Measurements from ENCODE around the gene ARVCF. TPM values are rescaled to one million over a fixed set of nuclear protein-coding genes. Genes with fewer than 3 reads are reported as not detected.

Gene ARVCF
- total RNA-seq, 1 donor from 2014 or later: 74.5 TPM

DNA sequence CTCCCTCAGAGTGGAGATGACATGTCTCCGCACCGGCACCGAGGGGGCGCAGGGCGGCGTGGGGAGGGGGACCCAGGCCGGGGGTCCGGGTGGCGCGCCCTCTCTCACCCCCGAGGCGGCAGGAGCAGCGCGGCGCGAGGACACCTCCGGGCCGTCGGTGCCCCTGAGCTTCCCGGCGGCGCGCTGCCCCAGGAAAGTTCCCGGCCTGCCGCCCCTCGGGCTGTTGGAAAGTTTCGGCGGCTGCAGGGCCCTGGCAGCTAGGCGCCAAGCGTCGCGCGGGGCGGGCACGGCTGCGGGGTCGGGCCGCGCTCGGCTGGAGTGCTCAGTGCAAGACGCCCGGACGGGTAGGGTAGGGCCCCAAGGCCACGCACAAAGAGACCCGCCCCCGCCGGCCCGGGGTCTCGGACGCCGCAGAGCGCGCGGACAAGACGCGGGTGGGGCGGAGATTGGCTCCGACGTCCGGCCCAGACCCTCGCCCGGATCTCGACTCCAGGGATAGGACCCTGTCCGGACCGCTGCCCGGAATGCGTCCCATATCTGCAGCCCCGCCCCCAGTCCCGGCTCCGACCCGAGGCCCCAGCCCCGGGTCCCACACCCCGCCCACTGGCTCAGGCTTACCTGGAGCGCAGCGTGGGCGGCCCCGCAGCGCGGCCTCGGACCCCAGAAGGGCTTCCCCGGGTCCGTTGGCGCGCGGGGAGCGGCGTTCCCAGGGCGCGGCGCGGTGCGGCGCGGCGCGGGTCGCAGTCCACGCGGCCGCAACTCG is 471 bp downstream of the ARVCF start:
- DNase-seq (ENCODE audit: low read depth): no peak

DNA sequence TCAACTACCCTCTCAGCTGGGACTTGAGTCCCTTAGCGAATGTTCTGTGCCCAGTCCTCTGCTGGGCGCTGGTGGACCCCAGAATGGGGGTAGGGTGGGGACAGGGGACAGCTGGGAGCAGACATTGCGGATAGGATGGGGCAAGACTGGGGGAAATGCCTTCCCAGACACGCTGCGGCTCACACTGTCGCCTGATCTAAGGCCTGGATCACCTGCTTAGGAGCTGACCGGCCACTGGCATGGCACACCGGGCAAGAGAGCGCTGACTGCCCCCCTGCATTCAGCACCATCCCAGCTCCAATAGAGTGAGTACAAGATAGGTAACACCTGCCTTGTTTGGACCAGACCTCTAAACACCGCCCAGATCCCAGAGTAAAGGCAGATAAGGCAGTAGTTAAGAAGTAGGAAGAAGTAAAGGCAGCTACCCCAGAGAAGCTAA is 1.4 kb downstream of the ARVCF start:
- TF ChIP-seq, protein P1, sequence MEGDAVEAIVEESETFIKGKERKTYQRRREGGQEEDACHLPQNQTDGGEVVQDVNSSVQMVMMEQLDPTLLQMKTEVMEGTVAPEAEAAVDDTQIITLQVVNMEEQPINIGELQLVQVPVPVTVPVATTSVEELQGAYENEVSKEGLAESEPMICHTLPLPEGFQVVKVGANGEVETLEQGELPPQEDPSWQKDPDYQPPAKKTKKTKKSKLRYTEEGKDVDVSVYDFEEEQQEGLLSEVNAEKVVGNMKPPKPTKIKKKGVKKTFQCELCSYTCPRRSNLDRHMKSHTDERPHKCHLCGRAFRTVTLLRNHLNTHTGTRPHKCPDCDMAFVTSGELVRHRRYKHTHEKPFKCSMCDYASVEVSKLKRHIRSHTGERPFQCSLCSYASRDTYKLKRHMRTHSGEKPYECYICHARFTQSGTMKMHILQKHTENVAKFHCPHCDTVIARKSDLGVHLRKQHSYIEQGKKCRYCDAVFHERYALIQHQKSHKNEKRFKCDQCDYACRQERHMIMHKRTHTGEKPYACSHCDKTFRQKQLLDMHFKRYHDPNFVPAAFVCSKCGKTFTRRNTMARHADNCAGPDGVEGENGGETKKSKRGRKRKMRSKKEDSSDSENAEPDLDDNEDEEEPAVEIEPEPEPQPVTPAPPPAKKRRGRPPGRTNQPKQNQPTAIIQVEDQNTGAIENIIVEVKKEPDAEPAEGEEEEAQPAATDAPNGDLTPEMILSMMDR (IDR thresholded peaks at IDR 0.05; ENCODE audit: insufficient read depth, low read length, poor library complexity, severe bottlenecking): no peak
- Histone ChIP-seq H3K36me3 (ENCODE audit: control insufficient read depth, insufficient read depth, low read length) (no peaks in the 10 kb centered on the region), H3K4me3 (ENCODE audit: low read depth, low read length) (no peak overlapping the region), H3K27me3 (ENCODE audit: control insufficient read depth, insufficient read depth, low read length) (peaks cover 18% of the 10 kb centered on the region)
- DNase-seq (ENCODE audit: low read depth): no peak

More for the DNA sequence above, 471 bp downstream of the ARVCF start:
- Histone ChIP-seq H3K27me3 (ENCODE audit: control insufficient read depth, insufficient read depth, low read length) (peaks cover 18% of the 10 kb centered on the region), H3K36me3 (ENCODE audit: control insufficient read depth, insufficient read depth, low read length) (no peaks in the 10 kb centered on the region), H3K4me3 (ENCODE audit: low read depth, low read length) (peak overlapping the region; percentile 60)
- TF ChIP-seq, protein P1 (IDR thresholded peaks at IDR 0.05; ENCODE audit: insufficient read depth, low read length, poor library complexity, severe bottlenecking): no peak

DNA sequence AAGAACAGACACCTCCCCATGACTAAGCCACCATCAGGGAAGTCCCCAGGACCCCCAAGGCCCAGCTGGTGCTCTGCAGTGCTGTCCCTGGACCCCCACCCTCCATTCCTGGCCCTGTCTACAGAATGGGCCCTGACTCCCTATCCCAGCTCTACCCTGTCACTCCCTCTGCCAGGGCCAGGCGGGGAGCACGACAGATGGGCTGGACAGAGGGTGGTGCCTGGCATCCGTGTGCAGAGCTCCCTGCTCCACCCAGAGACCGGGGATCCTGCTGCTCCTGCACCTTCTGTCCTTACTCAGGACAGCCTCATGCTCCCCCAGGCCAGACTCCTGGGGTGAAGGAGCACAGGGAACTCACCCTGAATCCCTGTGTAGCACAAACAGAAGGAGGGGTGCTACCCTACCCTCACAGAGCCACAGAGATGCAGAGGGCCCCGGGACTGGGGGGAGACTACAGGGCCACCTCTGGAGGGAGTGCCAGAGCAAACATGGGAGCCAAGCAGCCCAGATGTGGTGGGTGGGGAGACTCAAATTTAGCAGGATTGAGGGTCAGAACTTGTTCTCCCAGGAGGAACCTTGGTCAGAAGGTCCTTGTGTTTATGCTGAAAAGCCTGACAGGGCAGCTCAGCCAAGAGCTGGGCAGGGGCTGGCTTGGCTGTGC is 2.0 kb downstream of the ARVCF start:
- TF ChIP-seq, protein P1 (IDR thresholded peaks at IDR 0.05; ENCODE audit: insufficient read depth, low read length, poor library complexity, severe bottlenecking): no peak
- Histone ChIP-seq H3K36me3 (ENCODE audit: control insufficient read depth, insufficient read depth, low read length) (no peaks in the 10 kb centered on the region), H3K4me3 (ENCODE audit: low read depth, low read length) (no peak overlapping the region), H3K27me3 (ENCODE audit: control insufficient read depth, insufficient read depth, low read length) (peaks cover 18% of the 10 kb centered on the region)
- no peak for DNase-seq (ENCODE audit: low read depth)

DNA sequence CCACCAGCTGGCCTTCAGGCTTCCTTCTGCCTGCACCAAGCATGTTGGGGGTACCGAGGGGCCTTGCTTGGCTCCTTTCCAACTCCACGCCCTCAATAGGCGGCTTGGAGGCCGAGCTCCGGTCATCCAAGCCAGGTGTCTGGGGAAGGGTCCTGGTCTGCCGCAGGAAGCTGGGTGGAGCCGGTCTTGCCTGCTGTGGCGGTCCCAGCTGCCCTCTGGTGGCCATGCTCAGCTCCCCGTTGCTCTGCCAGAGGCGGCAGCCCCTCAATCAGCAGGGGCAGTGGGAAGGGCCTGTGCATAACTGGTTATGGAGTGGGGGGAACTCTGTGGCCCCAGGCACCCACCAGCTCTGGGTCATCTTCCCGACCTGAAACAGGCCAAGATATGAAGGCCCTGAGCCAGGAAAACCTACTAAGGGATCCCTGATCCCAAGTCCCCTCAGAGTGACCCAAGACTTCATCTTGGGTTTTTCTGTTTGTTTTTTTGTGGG is 3.2 kb downstream of the ARVCF start:
- no peak for DNase-seq (ENCODE audit: low read depth)
- Histone ChIP-seq H3K4me3 (ENCODE audit: low read depth, low read length) (no peak overlapping the region), H3K27me3 (ENCODE audit: control insufficient read depth, insufficient read depth, low read length) (peaks cover 16% of the 10 kb centered on the region), H3K36me3 (ENCODE audit: control insufficient read depth, insufficient read depth, low read length) (no peaks in the 10 kb centered on the region)
- TF ChIP-seq, protein P1 (IDR thresholded peaks at IDR 0.05; ENCODE audit: insufficient read depth, low read length, poor library complexity, severe bottlenecking): peak; percentile 90

DNA sequence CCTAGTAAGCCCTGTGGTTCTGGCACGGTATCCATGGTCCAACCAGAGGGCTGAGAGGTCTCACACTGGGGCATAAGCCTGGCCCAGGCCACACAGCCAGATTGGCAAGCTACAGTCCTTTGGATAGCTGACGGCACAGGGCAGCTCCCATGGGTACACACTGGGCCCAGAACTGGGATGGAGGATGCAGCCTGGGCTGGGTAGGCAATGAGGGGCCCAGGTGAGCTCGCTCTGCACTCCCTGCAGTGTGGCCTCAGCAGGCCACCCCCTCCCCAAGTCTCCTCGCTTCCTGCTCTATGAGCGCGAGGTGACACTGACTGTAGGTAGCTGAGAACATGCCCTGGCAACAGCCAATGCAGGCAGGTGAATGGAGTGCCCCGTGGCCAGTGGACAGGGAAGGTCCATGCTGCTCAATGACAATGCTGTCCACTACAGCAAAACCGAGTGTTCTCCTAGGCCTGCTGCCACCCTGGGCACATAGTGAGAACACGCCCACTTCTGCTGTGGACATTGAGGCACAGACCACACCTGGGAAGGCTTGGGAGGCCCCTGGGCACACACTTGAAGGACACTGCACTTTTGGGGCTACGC is 3.8 kb downstream of the ARVCF start:
- no peak for DNase-seq (ENCODE audit: low read depth)
- Histone ChIP-seq H3K4me3 (ENCODE audit: low read depth, low read length) (no peak overlapping the region), H3K36me3 (ENCODE audit: control insufficient read depth, insufficient read depth, low read length) (no peaks in the 10 kb centered on the region), H3K27me3 (ENCODE audit: control insufficient read depth, insufficient read depth, low read length) (peaks cover 13% of the 10 kb centered on the region)
- TF ChIP-seq, protein P1 (IDR thresholded peaks at IDR 0.05; ENCODE audit: insufficient read depth, low read length, poor library complexity, severe bottlenecking): no peak

All from kidney epithelial cell (primary cell).